Mesendoderm (in vitro differentiated cells): Measurements from ENCODE around the gene YY1AP1.
A peak's percentile ranks its signal among the peaks of the same experiment; 100 is the strongest.

Source experiments
- DNase-seq: peaks from one replicate; pipeline ENCODE4 v3.0.0; 2013
- H2AK5ac ChIP-seq: 2 replicates; pipeline ENCODE4 v1.6.1; 2013; ENCODE audit warnings: low read length, inconsistent platforms
- H2BK120ac ChIP-seq: 2 replicates; pipeline ENCODE4 v1.6.1; 2013; ENCODE audit warnings: low read depth, mild to moderate bottlenecking, low read length, moderate library complexity, mixed read lengths
- H2BK15ac ChIP-seq: replicated peaks from 2 replicates; pipeline ENCODE4 v1.6.1; 2013; ENCODE audit warnings: low read depth, mild to moderate bottlenecking, moderate library complexity
- H2BK5ac ChIP-seq: 2 replicates; pipeline ENCODE4 v1.6.1; 2013; ENCODE audit warnings: low read length, inconsistent platforms
- H3K18ac ChIP-seq: 2 replicates; pipeline ENCODE4 v1.6.1; 2013; ENCODE audit warnings: mild to moderate bottlenecking, low read length, mixed read lengths
- H3K23ac ChIP-seq: one replicate; pipeline ENCODE4 v1.6.1; 2013; ENCODE audit warnings: low read length
- H3K27ac ChIP-seq: 2 replicates; pipeline ENCODE4 v1.5.1; 2013; ENCODE audit warnings: low read depth, mild to moderate bottlenecking, inconsistent platforms, low read length, moderate library complexity
- H3K27me3 ChIP-seq: 2 replicates; pipeline ENCODE4 v1.6.1; 2013; ENCODE audit warnings: low read length, control low read depth, mild to moderate bottlenecking, inconsistent platforms; ENCODE audit not compliant: insufficient read depth, poor library complexity
- H3K36me3 ChIP-seq: 2 replicates; pipeline ENCODE4 v1.6.1; 2013; ENCODE audit warnings: low read length, inconsistent platforms; ENCODE audit not compliant: control insufficient read depth, insufficient read depth
- H3K4ac ChIP-seq: one replicate; pipeline ENCODE4 v1.6.1; 2013; ENCODE audit warnings: low read depth, mild to moderate bottlenecking, low read length, moderate library complexity
- H3K4me1 ChIP-seq: 2 replicates; pipeline ENCODE4 v1.6.1; 2013; ENCODE audit warnings: low read depth, low read length, inconsistent platforms; ENCODE audit not compliant: control insufficient read depth
- H3K4me2 ChIP-seq: 2 replicates; pipeline ENCODE4 v1.6.1; 2013; ENCODE audit warnings: low read length
- H3K4me3 ChIP-seq: 2 replicates; pipeline ENCODE4 v1.5.1; 2013; ENCODE audit warnings: mild to moderate bottlenecking, low read length
- H3K56ac ChIP-seq: one replicate; pipeline ENCODE4 v1.6.1; 2013; ENCODE audit warnings: low read length
- H3K79me1 ChIP-seq: 2 replicates; pipeline ENCODE4 v1.6.1; 2013; ENCODE audit warnings: low read length, inconsistent platforms
- H3K79me2 ChIP-seq: 2 replicates; pipeline ENCODE4 v1.6.1; 2013; ENCODE audit warnings: mild to moderate bottlenecking, low read length; ENCODE audit not compliant: control insufficient read depth, insufficient read depth
- H3K9ac ChIP-seq: 2 replicates; pipeline ENCODE4 v1.6.1; 2013; ENCODE audit warnings: low read length, inconsistent platforms
- H4K5ac ChIP-seq: one replicate; pipeline ENCODE4 v1.6.1; 2013; ENCODE audit warnings: low read length
- H4K8ac ChIP-seq: one replicate; pipeline ENCODE4 v1.6.1; 2013; ENCODE audit warnings: low read depth, mild to moderate bottlenecking, control low read depth, low read length, moderate library complexity
- WGBS: extraction: QIAGEN DNeasy Blood & Tissue Kit; methylation state at CpG from one replicate; pipeline ENCODE4 v1.1.7; 2013; ENCODE audit warnings: low lambda C conversion rate, missing lambda C conversion rate; ENCODE audit not compliant: insufficient coverage; ENCODE audit errors: extremely low coverage; 5-methylcytosine and 5-hydroxymethylcytosine counted together

Gene YY1AP1

GRCh38 chr1:155650231-155650757 lies 38.3 kb downstream of the YY1AP1 start:
- H2BK120ac ChIP-seq: no peak overlapping the region
- no peaks in the 10 kb centered on the region for H3K79me1 ChIP-seq
- no peak for DNase-seq
- H3K9ac ChIP-seq: no peak overlapping the region
- H3K4ac ChIP-seq: no peak overlapping the region
- no peak overlapping the region for H3K4me2 ChIP-seq
- H3K36me3 ChIP-seq: no peaks in the 10 kb centered on the region
- no peak overlapping the region for H3K4me3 ChIP-seq
- H3K23ac ChIP-seq: no peak overlapping the region
- no peaks in the 10 kb centered on the region for H3K4me1 ChIP-seq
- no peaks in the 10 kb centered on the region for H3K79me2 ChIP-seq
- no peak overlapping the region for H2AK5ac ChIP-seq
- H3K18ac ChIP-seq: no peak overlapping the region
- H2BK15ac ChIP-seq: no peak overlapping the region
- no peak overlapping the region for H4K8ac ChIP-seq
- WGBS: no CpG with 5 or more reads among the region's 7 CpGs
- H4K5ac ChIP-seq: no peak overlapping the region
- H3K56ac ChIP-seq: no peak overlapping the region
- no peaks in the 10 kb centered on the region for H3K27me3 ChIP-seq
- H2BK5ac ChIP-seq: no peak overlapping the region
- no peak overlapping the region for H3K27ac ChIP-seq

- H3K4me3 ChIP-seq: no peak overlapping the region
- no peak overlapping the region for H3K18ac ChIP-seq
- H2BK15ac ChIP-seq: no peak overlapping the region
- no peak overlapping the region for H2BK120ac ChIP-seq
- H4K8ac ChIP-seq: no peak overlapping the region
- H3K56ac ChIP-seq: no peak overlapping the region
- H3K9ac ChIP-seq: no peak overlapping the region
- no peak overlapping the region for H2BK5ac ChIP-seq
- no peaks in the 10 kb centered on the region for H3K4me1 ChIP-seq
- DNase-seq: no peak
- no peaks in the 10 kb centered on the region for H3K36me3 ChIP-seq
- H3K27me3 ChIP-seq: no peaks in the 10 kb centered on the region
- H3K79me2 ChIP-seq: no peaks in the 10 kb centered on the region
- no peaks in the 10 kb centered on the region for H3K79me1 ChIP-seq
- H3K4me2 ChIP-seq: no peak overlapping the region
- no peak overlapping the region for H3K23ac ChIP-seq
- no peak overlapping the region for H3K27ac ChIP-seq
- H4K5ac ChIP-seq: no peak overlapping the region
- H3K4ac ChIP-seq: no peak overlapping the region
- H2AK5ac ChIP-seq: no peak overlapping the region
Observed at GRCh38 chr1:155649676-155650075, 38.9 kb downstream of the YY1AP1 start.

DNA sequence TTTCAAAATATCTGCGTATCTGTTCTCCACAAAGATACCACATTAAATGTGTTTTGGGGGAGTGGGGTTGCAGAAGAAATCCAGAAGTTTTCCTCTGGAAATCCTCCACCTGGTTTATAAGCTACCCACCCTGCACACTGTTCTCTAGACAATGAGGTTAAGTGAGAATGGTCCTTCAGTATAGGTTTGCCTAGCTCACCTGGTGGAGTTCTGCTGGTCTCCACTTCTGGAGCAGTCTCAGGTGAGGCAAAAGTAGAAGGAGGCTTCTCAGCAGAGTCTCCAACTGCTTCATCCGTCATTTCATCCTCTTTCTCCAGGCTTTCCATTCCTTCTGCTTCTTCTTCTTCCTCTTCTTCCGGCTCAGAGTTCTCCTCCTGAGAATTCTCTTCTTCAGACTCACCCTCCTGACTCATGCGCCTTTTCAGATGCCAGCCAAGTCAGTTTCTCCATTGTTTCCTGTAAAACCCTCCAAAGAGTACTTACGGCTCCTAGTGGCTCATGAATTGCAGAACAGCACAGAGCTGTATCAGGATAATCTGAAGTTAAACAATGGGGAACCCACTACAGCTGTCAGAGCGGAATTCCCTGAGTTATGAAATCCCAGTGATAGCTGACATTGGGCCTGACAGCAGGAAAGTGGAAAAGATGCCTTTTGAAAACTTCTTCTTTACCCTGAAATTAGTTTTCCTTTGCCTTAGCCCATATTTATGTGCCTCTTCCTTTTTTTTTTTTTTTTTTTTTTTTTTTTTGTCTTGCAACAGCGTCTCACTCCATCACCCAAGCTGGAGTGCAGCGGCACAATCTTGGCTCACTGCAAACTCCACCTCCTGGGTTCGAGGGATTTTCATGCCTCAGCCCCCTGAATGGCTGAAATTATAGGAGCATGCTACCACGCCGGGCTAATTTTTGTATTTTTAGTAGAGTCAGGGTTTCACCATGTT lies 40.1 kb downstream of the YY1AP1 start:
- Histone ChIP-seq H3K4me3 (no peak overlapping the region), H4K5ac (no peak overlapping the region), H4K8ac (no peak overlapping the region), H3K27ac (no peak overlapping the region), H3K79me2 (no peaks in the 10 kb centered on the region), H3K79me1 (no peaks in the 10 kb centered on the region), H3K4me1 (no peaks in the 10 kb centered on the region), H3K56ac (no peak overlapping the region), H2BK5ac (no peak overlapping the region), H3K23ac (no peak overlapping the region), H3K4ac (no peak overlapping the region), H2BK120ac (no peak overlapping the region), H3K9ac (no peak overlapping the region), H3K27me3 (no peaks in the 10 kb centered on the region), H2AK5ac (no peak overlapping the region), H2BK15ac (no peak overlapping the region), H3K4me2 (no peak overlapping the region), H3K36me3 (no peaks in the 10 kb centered on the region), H3K18ac (no peak overlapping the region)
- WGBS: no CpG with 5 or more reads among the region's 11 CpGs
- DNase-seq: peak; percentile 85

GRCh38 chr1:155646307-155646706 lies 42.3 kb downstream of the YY1AP1 start:
- Histone ChIP-seq H2BK15ac (no peak overlapping the region), H3K79me2 (no peaks in the 10 kb centered on the region), H4K5ac (no peak overlapping the region), H3K4me1 (no peaks in the 10 kb centered on the region), H3K27me3 (no peaks in the 10 kb centered on the region), H3K36me3 (no peaks in the 10 kb centered on the region), H3K23ac (no peak overlapping the region), H3K79me1 (no peaks in the 10 kb centered on the region), H3K27ac (no peak overlapping the region), H2BK5ac (no peak overlapping the region), H3K56ac (no peak overlapping the region), H3K9ac (no peak overlapping the region), H2AK5ac (no peak overlapping the region), H2BK120ac (no peak overlapping the region), H3K4me2 (no peak overlapping the region), H3K4me3 (no peak overlapping the region), H3K4ac (no peak overlapping the region), H4K8ac (no peak overlapping the region), H3K18ac (no peak overlapping the region)
- no peak for DNase-seq
- WGBS: no CpG with 5 or more reads among the region's 2 CpGs

- Histone ChIP-seq H2BK5ac (no peak overlapping the region), H3K18ac (no peak overlapping the region), H3K9ac (no peak overlapping the region), H3K4me3 (no peak overlapping the region), H4K8ac (no peak overlapping the region), H2BK15ac (no peak overlapping the region), H3K56ac (no peak overlapping the region), H3K27me3 (no peaks in the 10 kb centered on the region), H3K79me1 (no peaks in the 10 kb centered on the region), H3K4ac (no peak overlapping the region), H3K4me2 (no peak overlapping the region), H3K36me3 (no peaks in the 10 kb centered on the region), H2AK5ac (no peak overlapping the region), H3K4me1 (no peaks in the 10 kb centered on the region), H3K79me2 (no peaks in the 10 kb centered on the region), H4K5ac (no peak overlapping the region), H2BK120ac (no peak overlapping the region), H3K23ac (no peak overlapping the region), H3K27ac (no peak overlapping the region)
- DNase-seq: no peak
- no CpG with 5 or more reads among the region's 6 CpGs for WGBS
Observed at GRCh38 chr1:155645648-155646047, 42.9 kb downstream of the YY1AP1 start.
